Measurements from ENCODE around the gene ANO3. TPM values are rescaled to one million over a fixed set of nuclear protein-coding genes. Genes with fewer than 3 reads are reported as not detected.
"Not testable (repeated sequence)": the region's sequence is repeated elsewhere in the genome, so short reads cannot be mapped to it uniquely, and the experiment has no call there.

ANO3 gene
- polyA plus RNA-seq, 3 donors, result 3.3 to 4.7 (median 3.6) TPM

DNA sequence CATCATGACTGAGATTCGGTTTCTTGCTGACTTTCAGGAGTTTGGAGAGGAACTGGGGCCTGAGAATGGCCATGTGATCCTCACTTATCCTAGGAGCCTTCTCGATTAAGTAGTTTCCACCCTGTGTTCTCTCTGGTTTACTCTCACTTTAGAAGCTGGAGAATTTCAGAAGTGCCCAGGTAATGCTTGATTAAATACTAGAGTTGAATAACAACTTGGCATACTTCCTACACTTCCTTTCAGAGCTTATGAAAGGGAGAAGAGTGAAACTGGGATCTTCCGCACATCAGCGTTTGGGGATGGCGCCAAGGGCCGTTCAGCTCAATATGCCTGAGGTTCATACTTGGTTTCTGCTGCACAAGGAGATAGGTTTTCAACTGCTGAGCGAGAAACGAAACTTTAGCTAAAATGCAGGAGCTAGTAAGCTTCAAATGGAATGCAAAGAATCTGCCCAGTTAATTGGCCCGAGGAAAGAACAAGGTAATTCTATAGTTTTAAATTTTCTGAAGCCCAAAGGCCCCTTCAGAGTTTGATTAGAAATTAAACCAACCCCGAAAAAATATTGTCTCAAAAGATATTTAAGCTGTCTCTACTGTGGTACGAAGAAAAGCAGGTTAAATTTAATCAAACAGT lies 241.0 kb downstream of the ANO3 start:
- peak; percentile 16 for DNase-seq

DNA sequence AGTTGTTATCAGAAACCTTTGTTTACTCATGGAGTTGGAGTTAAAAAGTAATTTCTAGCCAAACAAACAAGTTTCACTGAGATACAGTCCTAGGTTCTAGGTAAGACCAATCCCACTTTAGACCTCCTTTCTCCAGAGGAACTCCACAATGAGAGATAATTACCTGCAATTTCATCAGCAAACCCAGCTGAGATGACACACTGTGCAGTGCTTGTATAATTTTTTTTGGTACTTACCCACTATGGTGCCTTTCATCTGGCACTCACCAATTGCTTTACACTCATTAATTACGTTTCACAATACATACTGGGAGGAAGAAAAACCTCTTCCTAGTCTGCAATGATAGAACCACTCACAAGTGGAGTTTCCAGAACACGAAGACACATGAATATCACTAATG lies 242.0 kb downstream of the ANO3 start:
- DNase-seq, result no peak

DNA sequence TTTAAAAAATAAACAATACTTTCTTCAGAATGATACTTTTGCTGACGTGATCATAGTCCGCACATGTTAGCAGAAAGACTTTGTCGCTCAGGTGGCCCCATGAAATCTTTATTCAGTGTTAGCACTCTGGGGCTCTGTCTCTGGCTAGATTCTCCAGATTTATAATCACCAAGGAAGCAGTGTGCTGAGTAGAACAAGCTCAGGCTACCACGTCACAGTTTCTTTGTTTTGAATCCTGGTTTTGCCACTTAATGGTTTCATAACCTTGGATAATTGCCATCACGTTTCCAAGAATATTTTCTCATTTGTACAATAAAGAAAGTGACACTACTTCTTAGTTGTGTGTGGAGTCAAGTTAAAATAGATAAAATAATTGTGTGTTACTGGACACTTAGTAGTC lies 244.0 kb downstream of the ANO3 start:
- DNase-seq, result no peak

DNA sequence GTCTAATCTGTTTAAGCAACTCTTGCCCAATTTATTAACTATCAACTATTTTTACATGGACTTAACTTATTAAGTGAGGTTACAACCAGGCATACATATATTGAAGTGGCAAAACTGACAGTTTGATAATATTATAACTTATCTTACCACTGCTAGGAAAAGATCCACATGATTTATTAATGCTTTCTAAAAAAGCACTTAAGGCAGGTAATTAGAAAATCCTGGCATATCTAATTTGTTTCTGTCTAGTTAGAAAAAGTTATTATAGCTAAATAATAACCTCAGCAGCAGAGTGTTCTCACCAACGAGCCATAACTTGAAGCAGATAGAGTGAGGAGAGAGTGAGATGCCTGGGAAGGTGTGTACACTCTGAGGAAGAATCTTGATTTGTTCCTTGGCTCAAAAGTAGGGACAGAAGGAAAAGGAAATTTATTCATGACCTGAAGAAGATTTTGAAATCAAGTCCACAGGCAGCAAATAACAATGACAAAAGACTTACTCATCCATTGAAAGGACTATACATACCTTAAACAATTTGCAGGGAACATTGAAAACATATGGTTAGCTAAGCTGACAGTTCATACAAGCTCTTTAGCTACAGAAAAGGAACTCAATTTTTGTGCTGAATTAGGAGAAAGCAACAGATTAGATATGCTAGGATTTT lies 247.2 kb downstream of the ANO3 start:
- no peak for DNase-seq

DNA sequence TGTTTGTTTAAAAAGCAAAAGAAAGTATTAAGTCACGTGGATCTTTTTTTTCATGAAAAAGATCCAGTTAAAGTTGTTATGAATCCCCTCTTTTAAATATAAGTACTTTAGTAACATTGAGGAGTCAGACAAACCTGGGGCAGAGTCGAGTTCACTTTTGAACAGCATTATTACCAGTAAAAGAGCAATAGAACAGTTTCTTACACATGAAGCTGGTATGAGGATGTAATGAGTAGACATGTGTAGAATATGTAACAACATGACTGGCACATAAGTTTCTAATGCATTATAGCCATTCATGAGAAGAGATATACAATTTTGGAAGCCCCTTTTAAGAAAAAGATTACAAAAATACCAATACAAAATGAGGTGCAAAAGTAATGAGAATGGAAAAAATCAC lies 247.8 kb downstream of the ANO3 start:
- DNase-seq, result no peak

DNA sequence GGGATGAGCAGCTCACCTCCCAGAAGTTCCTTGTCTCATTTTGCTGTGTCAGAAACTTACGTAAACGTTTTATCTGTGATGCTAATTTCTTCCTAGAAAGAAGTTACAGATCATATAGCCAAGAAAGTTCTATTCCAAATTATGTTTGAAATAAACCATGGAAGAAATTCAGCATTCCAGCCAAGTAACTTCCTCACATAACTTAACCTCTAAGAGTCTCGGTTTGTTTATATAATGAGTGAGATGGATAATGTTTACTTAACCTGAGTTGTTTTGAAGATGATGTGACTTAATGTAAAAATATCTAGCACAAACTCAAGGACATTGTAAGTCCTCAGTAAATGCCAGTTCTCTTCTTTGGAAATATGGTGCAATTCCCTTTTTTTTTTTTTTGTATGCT lies 249.0 kb downstream of the ANO3 start:
- DNase-seq, result no peak

DNA sequence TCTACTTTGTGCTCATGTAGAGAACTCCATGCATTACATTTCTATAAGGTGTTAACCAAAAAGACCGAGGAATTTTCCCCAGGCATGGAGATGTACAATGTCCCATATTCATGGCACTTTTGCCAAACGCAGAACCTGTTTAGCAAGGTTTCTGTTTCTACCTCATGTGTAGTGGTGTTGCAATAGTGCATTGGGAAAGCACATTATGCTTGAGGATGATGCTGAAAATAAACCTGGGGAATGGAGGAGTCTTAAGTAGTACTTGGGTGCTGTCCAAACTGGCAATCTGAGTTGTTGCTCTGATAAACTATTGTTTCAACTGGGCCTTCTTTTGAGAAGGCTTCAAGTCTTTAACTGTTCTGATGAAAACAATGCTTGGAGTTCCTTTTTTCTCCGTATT lies 251.6 kb downstream of the ANO3 start:
- no peak for DNase-seq

DNA sequence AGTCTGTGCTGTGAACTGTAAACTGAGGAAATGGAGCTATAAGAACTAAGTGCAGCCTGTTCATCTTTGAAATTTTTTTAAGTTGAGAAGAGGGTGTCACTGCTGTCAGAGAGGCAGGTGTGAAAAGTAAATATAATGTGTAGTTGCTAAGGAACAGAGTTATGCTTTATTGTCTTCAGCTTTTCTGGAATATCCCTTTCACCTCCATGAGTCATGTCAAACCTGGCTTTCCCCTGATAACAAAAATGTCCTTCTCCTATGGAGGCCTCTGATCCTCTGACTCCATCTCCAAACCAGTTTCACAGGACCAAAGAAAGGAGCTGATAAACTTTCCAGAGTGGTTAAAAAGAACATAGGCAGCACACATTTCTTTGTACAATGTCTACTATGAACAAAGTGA lies 252.9 kb downstream of the ANO3 start:
- DNase-seq, result no peak

DNA sequence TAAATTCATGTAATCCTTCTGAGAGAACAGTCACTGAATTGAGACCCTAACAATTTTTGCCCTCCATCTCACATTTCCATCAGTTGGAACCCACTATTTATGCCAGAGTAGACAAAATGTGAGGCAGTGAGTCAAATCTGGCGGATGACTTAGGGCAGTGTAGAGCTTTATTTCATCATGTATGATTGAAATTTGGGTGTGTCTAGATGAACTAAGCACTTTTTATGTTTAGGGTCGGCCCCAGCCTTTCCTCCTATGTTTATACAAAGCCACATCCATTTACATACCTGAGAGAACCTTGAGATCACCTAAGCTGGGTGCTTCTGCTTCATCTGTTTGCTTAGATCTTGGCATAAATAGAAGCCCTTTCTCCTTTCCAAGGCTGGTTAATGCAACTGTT lies 255.1 kb downstream of the ANO3 start:
- no peak for DNase-seq

DNA sequence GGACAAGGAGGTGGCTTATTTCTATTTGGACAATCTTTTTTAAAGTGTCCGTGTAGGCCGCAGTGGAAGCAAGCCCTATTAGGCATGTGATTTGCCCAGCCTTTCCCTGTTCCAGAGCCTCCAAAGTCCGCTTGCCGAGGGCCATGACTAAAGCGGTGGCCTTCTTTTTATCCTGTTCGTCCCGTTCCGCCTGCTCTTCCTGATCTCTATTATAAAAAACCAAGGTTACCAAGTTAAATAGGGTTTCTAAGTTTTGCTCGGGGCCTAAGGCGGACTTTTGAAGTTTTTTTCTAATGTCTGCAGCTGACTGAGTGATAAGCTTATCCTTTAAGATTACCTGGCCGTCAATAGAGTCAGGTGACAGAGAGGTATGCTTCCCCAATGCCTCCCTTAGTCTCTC lies 261.8 kb downstream of the ANO3 start:
- DNase-seq, result no peak

DNA sequence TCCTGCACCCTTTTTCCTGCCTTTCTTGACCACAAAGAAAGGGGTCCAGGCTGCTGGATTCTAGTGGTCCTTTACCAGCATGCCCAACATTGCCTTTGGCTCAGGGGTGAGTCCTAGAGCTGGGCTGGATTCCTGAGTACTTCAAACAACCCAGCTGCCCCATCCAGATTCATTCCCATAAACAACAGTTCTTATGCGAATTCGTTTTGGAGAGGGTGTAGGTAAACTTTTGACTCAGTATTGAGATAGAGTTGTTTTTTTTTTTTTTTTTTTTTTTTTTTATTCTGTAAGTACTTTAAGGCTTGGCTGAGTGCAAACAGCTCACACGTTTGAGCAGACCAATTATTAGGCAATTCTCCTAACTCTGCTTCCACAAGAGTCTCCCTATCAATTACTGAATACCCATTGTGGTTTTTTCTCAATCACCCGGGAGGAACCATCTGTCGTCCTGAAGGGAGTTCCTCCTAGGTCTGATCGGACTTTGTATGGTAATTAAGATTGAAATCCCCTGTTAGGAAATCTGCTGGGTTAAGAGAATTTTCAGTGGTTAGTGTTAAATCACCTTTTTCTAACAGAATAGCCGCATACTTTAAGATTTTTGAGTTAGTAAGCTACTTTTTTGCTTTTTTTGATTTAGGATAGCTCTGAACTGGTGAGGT lies 263.4 kb downstream of the ANO3 start:
- not testable (repeated sequence) for DNase-seq

DNA sequence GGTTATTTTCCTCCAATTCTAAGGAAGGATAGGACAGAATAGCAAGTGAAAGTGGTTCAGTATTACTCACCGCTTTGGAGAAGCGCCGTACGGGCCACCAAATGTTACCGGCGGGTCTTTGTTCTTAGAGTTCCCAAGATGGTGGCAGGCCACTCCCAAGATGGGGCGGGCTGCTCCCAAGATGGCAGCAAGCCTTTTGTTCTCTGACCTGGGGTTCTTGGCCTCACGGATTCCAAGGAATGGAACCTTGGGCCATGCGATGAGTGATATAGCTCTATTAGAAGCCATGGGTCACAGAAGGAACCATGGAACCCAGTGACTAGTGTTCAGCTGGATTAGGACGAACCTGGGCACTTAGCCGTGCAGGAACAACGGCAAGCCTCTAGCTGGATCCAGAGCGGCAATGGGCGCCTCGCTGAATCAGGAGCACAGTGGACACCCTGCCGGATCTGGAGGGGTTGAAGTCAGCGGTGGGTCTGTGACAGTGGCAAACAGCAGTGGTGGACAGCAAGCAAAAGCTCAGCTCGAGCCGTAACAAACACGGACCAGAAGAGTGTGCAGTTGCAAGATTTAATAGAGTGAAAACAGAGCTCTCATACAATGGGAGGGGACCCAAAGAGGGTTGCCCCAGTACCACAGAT lies 265.2 kb downstream of the ANO3 start:
- not testable (repeated sequence) for DNase-seq

DNA sequence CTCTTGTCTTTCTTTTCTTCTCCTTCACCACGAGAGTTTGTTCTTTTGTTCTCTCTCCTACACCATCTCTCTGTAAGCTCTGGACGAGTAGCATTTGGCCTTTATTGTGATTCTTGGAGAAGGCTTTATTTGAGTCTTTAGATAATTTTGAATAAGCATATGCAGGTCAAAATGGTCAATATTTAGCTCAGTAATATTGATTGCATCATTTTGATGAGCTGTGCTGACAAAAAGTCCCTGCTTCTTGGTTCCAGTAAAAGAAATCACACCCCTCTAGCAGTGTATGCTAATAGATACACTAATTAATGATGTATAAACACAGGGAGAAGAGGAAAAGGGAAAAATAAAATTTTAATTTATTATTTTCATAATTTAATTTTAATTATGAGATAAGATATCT lies 266.0 kb downstream of the ANO3 start:
- DNase-seq, result no peak

DNA sequence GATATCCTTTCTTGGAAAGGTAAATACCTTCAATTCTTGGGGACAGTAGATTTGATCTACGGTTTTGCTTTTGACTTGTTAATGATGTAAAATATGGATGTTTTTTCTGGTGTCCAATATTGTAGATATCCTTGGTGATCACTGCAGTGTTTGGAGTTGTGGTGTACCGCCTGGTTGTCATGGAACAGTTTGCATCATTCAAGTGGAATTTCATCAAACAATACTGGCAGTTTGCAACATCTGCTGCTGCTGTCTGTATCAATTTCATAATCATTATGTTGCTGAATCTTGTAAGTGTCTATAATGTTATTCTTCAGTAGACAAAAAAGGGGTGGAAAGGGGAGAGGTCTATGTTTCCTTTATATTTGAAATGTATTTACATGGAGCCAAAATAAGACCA lies 267.5 kb downstream of the ANO3 start:
- DNase-seq, result no peak

DNA sequence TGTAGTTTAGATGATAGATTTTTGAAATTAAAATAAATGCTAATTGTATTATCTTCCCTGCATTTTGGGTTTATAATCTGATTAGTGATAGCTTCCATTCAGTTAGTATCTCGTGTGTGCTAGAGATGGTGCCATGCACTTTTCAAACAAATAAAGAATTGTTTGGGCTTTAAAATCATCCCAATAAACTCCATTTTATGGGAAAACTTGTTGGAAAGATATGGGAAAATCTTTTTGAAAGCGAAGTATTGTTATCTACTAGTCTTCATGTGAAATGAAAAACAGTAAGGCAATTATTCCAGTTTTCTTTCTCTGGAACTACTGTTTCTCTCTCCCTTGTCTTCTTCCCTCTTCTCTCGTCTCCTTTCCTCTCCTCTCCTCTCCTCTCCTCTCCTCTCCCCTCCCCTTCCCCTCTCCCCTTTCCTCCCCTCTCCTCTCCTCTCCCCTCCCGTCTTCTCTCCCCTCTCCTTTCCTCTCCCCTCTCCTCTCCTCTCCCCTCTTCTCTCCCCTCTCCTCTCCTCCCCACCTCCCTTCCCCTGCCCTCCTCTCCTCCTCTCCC lies 268.0 kb downstream of the ANO3 start:
- DNase-seq, result no peak

DNA sequence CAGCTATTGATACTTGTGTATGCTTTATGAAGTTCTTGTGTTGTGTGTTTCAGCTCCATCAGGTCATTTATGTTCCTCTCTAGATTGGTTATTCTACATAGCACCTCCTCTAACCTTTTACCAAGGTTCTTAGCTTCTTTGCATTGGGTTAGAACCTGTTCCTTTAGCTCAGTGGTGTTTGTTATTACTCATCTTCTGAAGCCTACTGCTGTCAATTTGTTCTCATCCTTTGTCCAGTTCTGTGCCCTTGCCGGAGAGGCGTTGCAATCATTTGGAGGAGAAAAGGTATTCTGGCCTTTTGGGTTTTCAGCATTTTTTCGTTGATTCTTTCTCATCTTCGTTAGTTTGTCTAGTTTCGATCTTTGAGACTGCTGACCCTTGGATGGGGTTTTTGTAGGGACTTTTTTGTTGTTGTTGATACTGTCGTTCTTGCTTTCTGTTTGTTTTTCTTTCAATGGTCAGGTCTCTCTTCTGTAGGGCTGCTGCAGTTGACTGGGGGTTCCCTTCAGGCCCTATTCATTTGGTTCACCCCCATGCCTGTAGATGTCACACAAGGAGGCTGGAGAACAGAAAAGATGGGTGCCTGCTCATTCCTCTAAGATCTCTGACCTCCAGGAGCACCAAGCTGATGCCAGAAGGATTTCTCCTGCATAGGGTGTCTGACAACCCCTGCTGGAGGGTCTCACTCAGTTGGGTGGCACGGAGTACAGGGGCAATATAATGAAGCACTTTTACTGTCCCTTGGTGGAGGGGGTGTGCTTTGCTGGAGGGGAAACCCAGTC lies 276.0 kb downstream of the ANO3 start:
- no peak for DNase-seq

DNA sequence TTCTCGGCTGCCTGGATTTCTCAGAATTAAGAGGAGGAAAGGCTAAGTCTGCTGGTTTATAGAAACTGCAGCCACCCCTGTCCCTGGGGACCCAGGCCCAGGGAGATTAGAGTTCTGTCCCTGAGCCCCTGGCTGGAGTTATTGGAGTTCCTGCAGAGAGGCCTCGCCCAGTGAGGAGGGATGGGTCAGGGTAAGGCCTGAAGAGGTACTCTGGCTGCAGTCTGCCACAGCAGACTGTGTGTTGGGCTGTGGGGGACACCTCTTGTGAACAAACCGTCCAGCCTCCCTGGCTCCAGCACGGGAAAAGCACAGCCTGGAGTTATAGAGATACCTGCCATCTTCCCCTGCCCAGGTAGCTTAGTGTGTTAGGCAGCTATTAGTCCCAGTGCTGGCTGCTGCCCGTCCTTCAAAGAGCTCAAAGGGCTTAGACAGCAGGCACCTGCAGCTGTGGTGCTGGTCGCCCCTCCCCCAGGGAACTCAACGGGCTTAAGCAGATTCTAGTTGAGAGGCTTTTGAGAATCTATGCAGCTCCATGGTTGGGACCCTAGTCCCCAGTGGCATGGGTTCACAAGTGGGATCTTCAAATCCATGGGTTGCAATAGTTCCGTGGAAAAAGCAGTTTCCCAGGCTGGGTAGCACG lies 276.7 kb downstream of the ANO3 start:
- DNase-seq, result no peak

DNA sequence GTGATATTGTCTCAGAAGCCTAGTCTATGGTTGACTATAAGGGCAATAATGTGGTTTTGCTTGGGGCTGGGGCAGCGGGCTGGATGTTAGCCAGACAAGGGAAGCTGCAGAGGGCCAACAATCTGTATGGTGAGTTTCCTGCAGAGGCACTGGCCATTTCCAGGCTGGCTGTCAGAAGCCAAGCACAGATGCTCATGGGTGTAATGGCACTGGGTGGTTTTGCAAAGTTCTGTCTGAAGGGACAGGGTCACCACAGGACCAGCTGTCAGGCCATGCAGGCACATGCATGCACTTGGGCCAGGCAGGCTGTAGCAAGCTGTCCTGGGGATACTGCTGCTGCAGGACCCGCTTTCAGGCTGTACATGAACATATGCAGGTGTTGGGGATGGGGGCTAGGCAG lies 281.8 kb downstream of the ANO3 start:
- DNase-seq, result no peak

DNA sequence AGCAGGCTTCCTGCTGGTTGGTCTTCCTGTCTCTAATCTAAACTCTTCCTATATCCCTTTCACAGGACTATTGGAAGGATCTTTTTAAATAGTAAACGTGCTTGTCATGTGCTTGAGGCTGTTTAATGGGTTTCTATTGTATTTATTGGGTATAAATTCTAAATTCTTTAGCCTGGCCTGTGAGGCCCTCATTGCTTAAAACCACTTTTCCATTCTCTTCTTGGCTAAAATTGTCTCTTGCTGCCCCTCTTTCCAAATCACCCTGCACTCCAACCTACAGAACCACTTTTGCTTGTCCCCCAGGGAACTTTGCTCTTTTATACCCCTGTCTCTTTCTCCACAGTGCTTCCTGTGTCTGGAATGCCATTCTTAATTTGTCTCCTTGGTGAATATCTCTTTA lies 286.5 kb downstream of the ANO3 start:
- no peak for DNase-seq

DNA sequence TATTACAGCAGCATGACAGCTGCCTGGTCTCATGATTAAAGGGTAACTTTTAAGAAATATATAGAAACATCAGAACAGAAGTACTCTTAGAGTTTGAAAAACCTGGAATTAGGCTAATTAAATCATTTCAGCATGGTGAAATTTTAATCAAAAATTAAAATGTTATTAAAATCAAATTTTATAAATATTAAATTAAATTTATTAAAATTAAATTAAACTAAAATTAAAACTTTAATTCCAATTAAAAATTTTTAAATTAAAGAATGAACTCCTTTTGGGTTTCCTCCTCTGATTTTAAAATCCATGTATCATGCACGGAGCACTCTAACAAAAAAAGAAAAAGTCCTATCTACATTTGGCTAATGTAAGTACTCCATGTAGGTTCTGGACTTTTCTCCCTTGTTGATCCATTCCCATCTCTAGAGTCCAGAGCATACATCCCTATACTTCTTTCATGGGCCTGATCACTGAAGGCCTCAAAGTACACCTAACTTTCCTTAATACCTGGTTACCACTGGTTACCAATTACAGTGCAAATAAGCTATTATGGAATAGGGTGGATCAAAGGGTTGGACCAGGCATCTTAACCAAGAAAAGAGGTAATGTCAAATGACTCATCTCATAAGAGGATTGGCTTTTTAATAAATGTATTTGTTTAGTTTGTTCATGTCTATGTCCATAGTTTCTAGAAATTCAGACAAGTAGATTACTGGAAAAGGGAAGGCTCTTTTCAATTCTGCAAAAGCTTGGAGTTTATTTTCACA lies 288.5 kb downstream of the ANO3 start:
- no peak for DNase-seq

DNA sequence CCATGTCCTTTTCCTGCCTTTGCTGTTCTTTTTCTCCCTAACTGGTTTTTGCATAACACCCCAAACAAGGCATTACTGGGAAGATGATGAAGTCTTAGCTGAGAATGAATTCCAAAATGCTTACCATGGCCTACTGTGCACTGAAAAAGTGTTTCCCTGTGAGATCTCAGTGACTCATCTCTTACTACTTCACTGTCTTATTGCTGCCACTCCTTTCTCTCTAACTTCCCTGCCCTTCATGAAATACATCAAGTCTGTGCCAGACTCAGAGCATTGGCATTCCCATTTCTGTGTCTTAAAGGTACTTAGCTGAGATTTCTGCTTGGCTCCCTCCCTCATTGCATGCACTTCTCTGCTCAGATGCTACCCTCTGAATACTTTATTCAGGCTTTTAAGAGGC lies 289.2 kb downstream of the ANO3 start:
- DNase-seq, result no peak
